GM19240 (cell line): ENCODE data around the gene AJM1.
"Not testable (repeated sequence)": the region's sequence is repeated elsewhere in the genome, so short reads cannot be mapped to it uniquely, and the experiment has no call there.

Source experiments
- DNase-seq: peaks from one replicate; pipeline ENCODE4 v3.0.0; 2011; ENCODE audit warnings: low spot score; ENCODE audit not compliant: insufficient read length

Gene AJM1

DNA sequence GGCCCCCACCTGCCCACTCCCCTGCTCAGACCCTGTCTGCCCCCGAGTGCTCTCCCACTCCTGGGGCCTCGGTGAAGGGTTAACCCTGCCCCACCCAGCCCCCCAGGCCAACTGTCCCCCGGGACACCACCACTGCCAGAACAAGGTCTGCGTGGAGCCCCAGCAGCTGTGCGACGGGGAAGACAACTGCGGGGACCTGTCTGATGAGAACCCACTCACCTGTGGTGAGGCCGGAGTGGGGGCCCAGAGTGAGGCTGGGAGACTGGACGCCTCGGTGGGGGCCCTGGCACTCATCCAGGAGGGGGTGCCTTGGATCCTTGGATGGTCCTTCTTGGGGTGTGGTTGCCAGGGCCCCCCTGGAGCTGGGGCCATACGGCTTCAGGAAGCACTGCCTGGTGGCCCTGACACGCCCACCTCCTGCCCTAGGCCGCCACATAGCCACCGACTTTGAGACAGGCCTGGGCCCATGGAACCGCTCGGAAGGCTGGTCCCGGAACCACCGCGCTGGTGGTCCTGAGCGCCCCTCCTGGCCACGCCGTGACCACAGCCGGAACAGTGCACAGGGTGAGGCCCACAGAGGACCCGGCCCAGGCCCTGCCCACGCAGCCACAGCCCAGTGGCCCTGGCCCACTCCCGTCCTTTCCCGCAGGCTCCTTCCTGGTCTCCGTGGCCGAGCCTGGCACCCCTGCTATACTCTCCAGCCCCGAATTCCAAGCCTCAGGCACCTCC lies 12.0 kb downstream of the AJM1 start:
- DNase-seq, result no peak

DNA sequence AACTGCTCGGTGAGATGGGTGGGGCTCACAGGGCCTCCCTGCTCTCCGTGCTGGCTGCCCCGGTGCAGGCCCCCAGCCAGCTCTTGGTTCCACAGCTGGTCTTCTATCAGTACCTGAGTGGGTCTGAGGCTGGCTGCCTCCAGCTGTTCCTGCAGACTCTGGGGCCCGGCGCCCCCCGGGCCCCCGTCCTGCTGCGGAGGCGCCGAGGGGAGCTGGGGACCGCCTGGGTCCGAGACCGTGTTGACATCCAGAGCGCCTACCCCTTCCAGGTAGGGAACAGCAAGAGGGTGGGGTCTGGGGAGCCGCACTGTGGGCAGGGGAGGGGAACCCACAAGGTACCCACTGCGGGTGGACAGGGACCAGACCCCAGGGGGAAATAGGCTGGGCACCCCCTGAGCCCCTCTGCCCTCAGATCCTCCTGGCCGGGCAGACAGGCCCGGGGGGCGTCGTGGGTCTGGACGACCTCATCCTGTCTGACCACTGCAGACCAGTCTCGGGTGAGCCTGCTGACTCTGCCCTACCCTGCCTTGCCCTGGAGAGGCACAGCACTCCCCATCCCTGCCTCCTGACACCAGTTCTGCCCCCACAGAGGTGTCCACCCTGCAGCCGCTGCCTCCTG lies 12.7 kb downstream of the AJM1 start:
- DNase-seq, result no peak

DNA sequence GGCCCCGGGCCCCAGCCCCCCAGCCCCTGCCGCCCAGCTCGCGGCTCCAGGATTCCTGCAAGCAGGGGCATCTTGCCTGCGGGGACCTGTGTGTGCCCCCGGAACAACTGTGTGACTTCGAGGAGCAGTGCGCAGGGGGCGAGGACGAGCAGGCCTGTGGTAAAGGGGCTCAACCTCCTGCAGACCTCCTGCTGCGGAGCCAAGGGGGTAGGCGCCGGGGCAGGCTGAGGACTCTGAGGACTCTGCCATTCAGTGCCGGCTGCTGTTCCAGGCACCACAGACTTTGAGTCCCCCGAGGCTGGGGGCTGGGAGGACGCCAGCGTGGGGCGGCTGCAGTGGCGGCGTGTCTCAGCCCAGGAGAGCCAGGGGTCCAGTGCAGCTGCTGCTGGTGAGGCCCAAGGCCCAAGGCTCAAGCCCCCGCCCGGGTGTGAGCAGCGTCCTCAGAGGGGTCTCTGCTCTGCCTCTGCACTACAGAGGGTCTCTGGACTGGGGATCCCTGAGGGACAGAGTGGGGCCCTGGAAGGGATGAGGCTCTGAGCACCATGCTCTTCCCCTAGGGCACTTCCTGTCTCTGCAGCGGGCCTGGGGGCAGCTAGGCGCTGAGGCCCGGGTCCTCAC lies 13.3 kb downstream of the AJM1 start:
- DNase-seq, result no peak

DNA sequence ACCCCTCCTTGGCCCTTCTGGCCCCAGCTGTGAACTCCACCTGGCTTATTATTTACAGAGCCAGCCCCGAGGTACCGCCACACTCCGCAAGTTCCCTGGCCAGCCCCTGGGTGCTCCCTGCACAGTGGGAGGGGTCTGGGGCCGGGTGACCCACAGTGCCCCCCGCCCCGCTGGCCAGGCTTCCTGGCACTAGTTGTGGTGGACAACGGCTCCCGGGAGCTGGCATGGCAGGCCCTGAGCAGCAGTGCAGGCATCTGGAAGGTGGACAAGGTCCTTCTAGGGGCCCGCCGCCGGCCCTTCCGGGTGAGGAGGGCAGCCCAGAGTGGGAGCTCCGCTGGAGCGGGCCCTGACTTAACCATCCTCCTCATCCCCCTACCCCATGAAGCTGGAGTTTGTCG lies 13.8 kb downstream of the AJM1 start:
- no peak for DNase-seq

DNA sequence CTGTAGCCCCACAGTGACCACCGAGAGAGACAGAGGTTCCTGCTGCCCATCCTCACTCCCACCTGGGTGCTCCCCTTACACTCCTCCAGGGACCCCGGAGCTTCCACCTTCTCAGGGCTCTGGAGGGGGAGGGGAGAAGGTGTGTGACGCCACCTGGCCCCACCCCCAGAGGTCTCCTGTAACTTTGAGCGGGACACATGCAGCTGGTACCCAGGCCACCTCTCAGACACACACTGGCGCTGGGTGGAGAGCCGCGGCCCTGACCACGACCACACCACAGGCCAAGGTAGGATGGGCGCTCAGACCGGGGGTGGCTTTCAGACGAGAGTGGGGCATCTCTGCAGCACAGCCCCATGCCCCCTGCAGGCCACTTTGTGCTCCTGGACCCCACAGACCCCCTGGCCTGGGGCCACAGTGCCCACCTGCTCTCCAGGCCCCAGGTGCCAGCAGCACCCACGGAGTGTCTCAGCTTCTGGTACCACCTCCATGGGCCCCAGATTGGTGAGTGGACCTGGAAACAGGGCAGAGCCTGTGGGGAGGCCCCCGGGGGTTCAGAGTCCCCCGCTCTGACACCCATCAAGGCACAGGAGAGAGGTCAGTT lies 14.4 kb downstream of the AJM1 start:
- no peak for DNase-seq

DNA sequence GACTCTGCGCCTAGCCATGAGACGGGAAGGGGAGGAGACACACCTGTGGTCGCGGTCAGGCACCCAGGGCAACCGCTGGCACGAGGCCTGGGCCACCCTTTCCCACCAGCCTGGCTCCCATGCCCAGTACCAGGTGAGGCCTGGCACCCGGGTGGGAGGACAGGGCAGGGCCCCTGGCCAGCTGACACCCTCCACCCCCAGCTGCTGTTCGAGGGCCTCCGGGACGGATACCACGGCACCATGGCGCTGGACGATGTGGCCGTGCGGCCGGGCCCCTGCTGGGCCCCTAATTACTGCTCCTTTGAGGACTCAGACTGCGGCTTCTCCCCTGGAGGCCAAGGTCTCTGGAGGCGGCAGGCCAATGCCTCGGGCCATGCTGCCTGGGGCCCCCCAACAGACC lies 14.9 kb downstream of the AJM1 start:
- no peak for DNase-seq

DNA sequence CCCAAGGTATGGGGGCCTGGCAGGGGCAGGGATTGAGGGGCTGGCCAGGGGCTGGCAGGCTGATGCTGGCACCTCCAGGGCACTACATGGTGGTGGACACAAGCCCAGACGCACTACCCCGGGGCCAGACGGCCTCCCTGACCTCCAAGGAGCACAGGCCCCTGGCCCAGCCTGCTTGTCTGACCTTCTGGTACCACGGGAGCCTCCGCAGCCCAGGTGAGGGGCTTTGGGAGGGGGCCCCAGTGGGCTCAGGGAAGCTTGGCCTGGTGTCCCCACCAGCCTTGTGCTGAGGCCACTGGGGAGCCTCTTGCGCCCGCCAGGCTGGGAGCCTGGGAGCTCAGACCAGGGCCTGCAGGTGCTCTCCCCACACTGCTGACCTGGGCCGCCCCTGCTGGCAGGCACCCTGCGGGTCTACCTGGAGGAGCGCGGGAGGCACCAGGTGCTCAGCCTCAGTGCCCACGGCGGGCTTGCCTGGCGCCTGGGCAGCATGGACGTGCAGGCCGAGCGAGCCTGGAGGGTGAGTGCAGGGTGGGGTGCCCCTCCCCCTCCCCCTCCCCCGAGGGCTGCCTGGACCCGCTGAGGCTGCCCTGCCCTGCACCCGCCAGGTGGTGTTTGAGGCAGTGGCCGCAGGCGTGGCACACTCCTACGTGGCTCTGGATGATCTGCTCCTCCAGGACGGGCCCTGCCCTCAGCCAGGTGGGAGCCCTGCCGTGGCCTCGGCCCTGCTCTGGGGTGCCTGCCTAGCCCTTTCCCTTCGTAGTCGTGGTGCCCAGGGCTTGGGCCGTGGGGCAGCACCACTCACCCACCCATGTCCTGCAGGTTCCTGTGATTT lies 15.5 kb downstream of the AJM1 start:
- no peak for DNase-seq

DNA sequence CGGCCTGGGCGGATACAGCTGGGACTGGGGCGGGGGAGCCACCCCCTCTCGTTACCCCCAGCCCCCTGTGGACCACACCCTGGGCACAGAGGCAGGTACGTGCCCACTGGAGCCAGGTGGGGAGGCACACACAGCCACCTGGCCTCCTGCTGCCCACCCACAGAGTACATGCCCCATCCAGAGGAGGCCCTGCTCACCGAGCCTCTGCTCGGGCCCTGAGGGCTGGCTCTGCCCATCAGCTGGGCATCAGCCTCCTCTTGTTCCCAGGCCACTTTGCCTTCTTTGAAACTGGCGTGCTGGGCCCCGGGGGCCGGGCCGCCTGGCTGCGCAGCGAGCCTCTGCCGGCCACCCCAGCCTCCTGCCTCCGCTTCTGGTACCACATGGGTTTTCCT lies 16.2 kb downstream of the AJM1 start:
- no peak for DNase-seq

DNA sequence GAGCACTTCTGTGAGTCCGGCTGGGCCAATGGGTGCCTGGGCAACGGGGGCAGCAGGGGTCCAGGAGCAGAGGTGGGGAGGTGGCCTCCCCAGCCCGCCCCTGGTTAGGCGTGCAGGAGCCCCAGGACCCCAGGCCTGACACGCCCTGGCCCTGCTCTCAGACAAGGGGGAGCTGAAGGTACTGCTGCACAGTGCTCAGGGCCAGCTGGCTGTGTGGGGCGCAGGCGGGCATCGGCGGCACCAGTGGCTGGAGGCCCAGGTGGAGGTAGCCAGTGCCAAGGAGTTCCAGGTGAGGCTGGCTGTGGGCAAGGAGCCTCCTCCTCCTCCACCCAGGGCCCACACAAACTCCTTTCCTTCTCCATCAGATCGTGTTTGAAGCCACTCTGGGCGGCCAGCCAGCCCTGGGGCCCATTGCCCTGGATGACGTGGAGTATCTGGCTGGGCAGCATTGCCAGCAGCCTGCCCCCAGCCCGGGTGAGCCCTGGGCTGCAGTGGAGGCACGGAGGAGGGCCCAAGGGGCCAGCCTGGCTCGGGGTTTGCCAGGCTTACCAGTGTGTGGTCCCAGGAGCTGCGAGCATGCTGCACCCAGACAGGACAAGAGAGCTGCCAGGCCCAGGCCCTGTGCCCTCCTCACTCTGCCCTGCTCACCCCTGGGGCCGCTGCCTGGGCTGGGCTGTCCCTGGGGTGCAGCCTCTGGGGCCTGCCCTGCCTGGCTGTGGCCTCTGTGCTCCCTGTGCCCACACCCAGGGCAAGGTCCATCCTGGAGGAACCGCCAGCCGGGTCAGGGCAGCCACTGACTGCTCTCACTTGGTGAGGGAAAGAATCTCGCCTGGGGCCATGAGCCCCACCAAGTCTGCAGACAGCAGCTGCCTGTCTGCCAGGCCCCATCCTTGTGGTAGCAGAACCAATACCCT lies 16.8 kb downstream of the AJM1 start:
- no peak for DNase-seq

DNA sequence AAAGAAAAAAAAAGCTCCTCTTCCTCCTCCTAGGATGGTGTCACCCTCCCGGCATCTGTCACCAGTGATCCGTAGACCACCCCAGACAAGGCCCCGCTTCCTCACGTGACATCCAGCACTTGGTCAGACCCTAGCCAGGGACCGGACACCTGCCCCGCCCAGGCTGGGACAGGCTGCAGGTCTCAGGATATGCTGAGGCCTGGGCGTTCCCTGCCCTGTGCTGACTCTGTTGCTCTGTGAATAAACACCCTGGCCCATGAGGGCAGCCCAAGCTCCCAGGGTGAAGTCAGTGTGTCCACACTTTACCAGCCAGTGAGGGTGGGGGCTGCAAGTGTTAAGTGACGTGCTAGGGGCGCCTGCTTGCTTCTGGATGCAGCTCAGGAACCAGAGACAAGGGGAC lies 18.3 kb downstream of the AJM1 start:
- no peak for DNase-seq

DNA sequence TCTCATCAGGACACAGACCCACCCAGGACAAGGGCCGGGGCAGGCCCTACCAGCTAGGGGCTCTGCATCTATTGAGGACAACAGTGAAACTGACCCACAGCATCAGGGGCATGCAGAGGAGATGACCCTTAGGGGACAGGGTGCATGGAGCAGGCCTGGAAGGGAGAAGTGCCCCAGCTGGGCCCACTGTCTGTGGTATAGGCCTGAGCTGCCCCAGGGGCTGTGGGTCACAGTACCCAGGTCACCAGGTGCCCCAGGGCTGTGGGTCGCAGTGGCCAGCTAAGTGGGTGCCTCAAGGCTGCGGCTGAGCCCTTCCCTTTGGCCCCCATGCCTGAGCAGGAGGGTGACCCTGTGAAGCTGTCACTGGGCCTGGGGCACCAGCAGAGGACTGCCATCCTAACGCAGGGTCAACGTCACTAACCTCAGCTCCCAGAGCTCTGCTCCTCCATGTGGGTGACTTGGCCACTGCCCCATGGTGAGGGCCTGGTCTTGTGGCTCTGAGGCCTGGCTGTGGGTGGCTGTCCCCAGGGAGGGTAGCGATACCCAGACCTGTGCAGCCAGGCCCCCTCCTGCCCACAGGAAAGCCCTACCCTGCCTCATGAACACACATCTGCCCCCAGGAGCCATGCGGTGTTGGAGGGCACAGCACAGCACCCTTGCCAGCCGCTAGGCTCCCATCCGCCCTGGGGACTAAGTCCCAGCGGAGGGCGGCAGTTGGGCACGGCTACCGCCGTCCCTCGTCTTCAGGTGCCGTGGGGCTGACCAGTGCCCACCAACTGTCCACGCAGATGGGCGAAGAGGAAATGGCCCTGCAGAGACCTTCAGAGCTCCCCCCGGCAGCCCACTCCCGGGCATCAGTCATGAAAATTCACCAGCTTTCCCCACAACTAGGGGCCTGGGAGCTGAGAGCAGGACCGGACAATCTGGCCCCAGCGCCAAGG lies 18.9 kb downstream of the AJM1 start:
- no peak for DNase-seq

DNA sequence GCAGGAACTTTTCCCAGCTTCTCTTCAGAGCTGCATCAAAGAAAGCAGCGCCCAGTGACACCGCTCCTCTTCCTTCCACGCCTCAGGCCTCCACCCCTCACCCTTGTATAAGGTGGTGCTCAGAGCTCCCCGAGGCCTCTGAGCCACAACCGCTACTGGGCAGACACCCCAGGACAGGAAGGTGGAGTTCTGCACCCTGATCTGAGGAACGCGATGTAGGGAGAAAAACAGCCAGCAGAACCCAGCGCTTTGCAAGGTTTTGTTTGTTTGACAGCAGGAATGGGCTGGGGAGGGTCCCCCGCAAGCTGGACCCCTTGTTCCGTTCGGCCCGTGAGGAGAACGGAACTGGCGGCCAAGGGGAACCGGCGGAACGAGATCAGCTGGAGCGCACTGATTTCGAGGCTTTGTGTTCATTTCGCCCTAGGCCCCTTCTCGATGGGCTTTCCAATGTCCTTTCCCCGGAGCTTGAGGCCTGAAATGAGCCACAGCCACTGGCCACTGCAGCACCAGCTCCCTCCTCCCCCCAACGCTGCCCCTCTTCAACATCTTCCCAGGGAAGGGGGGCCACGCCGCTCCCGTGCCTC lies 19.7 kb downstream of the AJM1 start:
- no peak for DNase-seq

DNA sequence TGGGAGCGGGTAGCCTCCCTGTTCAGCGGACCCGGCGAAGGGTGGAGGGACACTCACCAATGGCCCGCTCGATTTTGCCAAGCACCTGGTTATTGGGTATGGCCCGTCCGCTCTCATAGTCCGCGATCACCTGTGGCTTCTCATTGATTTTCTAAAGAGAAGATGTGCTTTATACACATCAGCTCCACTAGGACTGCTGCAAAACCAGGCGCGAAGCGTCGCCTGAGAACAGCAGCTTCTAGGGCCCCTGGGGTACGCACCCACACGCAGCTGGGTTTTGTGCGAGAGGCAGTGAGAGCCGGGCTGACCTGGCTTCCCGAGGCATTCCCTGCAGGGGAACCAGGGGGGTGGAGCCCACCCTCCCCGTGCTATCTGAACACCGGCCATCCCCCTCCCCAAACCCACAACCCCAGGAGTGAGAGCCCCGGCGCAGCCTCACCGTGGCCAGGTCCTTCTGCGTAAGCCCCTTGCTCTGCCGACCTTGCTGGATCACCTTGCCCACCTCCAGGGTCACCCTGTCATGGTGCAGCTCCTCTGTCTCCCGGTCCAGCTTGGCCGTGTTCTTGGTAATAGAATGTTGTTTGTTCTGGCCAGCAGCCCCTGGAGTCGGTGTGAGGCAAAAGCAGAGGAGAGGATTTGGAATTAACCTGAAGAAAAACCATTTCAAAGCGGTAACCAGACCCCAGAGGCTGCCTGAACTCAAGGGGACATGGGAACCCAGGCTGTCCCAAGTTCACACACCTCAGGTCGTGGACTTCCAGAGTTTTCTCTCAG lies 20.8 kb downstream of the AJM1 start:
- DNase-seq, result no peak

DNA sequence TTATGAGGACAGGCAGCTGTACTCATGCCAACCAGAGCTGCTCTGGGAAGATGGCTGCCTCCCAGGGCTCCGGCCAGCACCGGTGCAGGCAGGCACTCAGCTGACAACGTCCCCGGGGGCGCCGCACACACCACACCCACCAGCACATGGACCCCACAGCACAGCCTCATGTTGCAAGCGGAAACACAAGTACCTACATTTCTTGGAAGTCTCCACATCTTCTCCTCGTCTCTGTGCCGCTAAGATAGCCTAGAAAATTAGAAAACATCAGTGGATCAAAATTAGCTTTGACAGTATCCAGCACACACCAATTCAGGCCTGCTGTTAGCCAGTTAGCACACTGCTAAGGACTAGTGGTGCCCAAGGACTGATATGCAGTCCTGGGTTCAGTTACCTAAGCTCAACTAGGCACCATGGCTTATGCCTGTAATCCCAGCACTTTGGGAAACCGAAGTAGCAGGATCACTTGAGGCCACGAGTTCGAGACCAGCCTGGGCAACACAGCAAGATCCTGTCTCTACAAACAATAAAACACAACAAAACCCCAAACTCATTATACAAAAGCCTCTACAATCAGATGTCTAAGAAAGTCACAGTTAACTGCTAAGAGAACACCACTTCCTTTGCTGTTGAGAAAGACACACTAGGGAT lies 21.5 kb downstream of the AJM1 start:
- no peak for DNase-seq

DNA sequence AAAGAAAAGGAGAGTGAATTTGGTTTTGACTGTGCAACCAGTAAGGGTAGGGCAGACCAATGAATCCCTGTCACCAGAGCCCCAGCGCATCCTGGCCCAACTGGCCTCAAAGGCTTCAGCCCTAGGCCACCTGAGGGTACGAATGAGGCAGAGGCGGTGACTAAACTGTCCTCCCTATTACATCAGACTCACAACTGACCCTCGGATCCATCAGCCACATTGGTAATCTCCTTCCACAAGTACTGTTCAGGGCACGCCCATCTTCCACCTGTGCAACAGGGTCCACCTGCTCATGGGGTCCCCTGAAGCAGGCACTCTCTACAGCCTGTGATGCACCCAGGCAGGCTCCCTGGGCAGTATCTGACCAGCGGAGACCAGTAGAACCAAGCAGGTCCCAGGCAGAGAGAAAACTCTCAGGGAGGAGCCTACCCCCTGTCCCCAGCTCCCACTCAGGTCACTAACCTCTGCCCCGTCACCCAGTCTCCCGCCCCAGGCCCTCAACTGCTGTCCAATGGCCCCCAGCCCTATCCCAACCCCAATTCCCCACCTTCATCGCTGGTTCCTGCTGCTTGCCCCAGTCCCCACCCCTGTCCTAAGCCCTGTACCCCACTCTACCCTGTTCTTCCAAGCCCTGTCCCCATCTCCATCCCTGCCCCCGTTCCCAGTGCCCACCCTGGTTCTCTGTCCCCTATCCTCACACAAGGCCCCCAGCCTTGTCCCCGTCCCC lies 22.9 kb downstream of the AJM1 start:
- DNase-seq, result no peak

DNA sequence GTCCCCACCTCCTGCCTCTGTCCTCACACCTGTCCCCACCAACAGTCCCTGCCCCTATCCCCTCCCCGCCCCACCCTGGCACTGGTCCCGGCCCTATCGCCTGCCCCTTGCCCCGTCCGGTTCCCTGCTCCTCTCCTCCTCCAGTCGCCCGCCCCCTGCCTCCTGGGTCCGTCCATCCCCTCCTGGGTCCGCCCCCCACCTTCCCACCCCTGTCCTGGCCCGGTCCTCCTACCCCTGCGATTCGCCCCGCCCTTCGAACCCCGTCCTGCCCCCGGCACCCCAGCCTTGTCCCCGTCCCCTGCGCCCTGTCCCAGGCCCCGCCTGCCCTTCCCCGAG lies 23.5 kb downstream of the AJM1 start:
- DNase-seq, result no peak

DNA sequence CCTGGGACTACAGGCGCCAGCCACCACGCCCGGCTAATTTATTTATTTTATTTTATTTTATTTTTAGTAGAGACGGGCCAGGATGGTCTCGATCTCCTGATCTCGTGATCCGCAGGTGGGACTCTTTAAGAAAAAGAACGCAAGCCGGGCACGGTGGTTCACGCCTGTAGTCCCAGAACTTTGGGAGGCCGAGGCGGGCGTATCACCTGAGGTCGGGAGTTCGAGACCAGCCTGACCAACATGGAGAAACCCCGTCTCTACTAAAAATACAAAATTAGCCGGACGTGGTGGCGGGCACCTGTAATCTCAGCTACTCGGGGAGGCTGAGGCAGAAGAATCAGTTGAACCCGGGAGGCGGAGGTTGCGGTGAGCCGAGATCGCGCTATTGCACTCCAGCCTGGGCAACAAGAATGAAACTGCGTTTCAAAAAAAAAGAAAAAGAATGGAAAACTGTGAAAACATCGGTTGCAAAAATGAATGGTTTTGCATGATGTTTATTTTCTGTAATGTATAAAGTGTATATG lies 24.7 kb downstream of the AJM1 start:
- DNase-seq, result not testable (repeated sequence)
